Measurements from ENCODE around the gene BICDL2. TPM values are rescaled to one million over a fixed set of nuclear protein-coding genes. Genes with fewer than 3 reads are reported as not detected.
"Not testable (repeated sequence)": the region's sequence is repeated elsewhere in the genome, so short reads cannot be mapped to it uniquely, and the experiment has no call there.

Gene BICDL2
- total and polyA plus RNA-seq, 7 donors: 0.36 to 83.8 (median 62.5) TPM; not detected in 2

DNA sequence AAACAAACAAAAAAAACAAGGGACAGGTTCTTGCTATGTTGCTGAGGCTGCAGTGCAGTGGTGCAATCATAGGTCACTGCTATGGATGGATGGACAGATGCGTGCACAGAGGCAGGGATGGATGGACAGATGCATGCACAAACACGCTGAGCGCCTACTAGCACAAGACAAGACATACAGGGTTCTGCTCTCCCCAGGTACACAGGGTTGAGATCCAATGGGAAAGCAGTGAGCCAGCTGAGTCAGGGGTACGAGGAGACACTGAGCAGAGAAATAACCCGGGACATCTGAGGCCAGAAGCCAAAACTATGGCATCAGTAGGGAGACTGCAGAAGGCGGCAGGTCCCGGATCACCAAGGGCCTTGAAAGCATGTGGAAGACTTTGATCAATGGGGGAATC lies 34.9 kb upstream of the BICDL2 start:
- 86 to 88% methylated on average over 7 of the region's 7 CpGs for WGBS, 2 donors
- H3K27ac ChIP-seq: no peak overlapping the region
- intact Hi-C loops (cut with DNase I): no loop called here
- no peaks in the 10 kb centered on the region for H3K4me1 ChIP-seq
- no peak overlapping the region for H3K4me3 ChIP-seq
- no peak for DNase-seq
- no peak for TF ChIP-seq POLR2AphosphoS5 (IDR thresholded peaks at IDR 0.05)
- no peak for TF ChIP-seq POLR2A (IDR thresholded peaks at IDR 0.05)
- no peak for TF ChIP-seq EP300 (IDR thresholded peaks at IDR 0.05)
- TF ChIP-seq, protein P1, sequence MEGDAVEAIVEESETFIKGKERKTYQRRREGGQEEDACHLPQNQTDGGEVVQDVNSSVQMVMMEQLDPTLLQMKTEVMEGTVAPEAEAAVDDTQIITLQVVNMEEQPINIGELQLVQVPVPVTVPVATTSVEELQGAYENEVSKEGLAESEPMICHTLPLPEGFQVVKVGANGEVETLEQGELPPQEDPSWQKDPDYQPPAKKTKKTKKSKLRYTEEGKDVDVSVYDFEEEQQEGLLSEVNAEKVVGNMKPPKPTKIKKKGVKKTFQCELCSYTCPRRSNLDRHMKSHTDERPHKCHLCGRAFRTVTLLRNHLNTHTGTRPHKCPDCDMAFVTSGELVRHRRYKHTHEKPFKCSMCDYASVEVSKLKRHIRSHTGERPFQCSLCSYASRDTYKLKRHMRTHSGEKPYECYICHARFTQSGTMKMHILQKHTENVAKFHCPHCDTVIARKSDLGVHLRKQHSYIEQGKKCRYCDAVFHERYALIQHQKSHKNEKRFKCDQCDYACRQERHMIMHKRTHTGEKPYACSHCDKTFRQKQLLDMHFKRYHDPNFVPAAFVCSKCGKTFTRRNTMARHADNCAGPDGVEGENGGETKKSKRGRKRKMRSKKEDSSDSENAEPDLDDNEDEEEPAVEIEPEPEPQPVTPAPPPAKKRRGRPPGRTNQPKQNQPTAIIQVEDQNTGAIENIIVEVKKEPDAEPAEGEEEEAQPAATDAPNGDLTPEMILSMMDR (IDR thresholded peaks at IDR 0.05): no peak
- no peaks in the 10 kb centered on the region for H3K27me3 ChIP-seq
- H3K9me3 ChIP-seq: no peaks in the 10 kb centered on the region
- no peaks in the 10 kb centered on the region for H3K36me3 ChIP-seq

DNA sequence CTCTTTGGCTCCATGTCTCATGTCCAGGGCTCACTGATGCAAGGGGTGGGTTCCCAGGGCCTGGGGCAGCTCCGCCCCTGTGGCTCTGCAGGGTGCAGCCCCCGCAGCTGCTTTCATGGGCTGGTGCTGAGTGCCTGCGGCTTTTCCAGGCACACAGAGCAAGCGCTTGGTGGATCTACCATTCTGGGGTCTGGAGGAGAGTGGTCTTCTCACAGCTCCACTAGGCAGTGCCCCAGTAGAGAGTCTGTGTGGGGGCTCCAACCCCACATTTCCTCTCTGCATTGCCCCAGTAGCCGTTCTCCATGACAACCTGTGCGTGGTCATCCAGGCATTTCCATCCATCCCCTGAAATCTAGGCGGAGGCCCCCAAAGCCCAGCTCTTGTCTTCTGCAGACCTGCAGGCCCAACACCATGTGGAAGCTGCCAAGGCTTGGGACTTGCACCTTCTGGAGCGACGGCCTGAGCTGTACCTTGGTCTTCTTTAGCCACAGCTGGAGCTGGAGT lies 33.9 kb upstream of the BICDL2 start:
- Histone ChIP-seq H3K36me3 (no peaks in the 10 kb centered on the region), H3K27ac (no peak overlapping the region), H3K4me3 (no peak overlapping the region), H3K9me3 (no peaks in the 10 kb centered on the region), H3K27me3 (no peaks in the 10 kb centered on the region), H3K4me1 (peaks cover 0 to 8% (median 5%) of the 10 kb centered on the region in 4 donors)
- intact Hi-C loops (cut with DNase I): no loop called here
- DNase-seq: no peak
- no peak for TF ChIP-seq POLR2AphosphoS5 (IDR thresholded peaks at IDR 0.05)
- TF ChIP-seq, protein P1 (IDR thresholded peaks at IDR 0.05): no peak
- TF ChIP-seq POLR2A (IDR thresholded peaks at IDR 0.05): no peak
- no peak for TF ChIP-seq EP300 (IDR thresholded peaks at IDR 0.05)
- 90 to 92% methylated on average over 9 of the region's 9 CpGs for WGBS, 2 donors

DNA sequence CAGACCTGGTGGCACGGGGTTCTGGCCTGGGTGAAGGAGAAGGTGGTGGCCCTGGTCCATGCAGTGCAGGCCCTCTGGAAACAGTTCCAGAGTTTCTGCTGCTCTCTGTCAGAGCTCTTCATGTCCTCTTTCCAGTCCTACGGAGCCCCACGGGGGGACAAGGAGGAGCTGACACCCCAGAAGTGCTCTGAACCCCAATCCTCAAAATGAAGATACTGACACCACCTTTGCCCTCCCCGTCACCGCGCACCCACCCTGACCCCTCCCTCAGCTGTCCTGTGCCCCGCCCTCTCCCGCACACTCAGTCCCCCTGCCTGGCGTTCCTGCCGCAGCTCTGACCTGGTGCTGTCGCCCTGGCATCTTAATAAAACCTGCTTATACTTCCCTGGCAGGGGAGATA lies 32.4 kb upstream of the BICDL2 start:
- 85 to 91% methylated on average over 10 of the region's 11 CpGs for WGBS, 2 donors
- H3K4me3 ChIP-seq: not testable (repeated sequence)

DNA sequence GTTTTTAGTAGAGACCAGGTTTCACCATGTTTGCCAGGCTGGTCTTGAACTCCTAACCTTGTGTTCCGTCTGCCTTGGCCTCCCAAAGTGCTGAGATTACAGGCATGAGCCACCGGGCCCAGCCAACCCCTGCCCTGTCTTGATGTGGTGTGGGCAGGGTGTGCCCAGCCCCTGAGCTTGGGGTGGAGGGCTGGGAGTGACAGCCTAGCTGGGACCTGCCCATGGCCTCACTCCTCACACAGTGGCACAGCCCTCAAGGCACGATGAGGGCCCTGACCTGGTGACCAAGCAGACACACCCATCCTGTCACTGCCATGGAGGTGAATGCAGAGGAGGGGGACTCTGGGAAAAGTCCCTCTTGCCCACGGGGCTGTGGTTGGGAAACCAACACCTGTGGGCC lies 31.7 kb upstream of the BICDL2 start:
- Histone ChIP-seq H3K36me3 (no peaks in the 10 kb centered on the region), H3K4me1 (peaks cover 0 to 19% (median 16%) of the 10 kb centered on the region in 4 donors), H3K27ac (no peak overlapping the region), H3K9me3 (no peaks in the 10 kb centered on the region), H3K4me3 (no peak overlapping the region), H3K27me3 (no peaks in the 10 kb centered on the region)
- TF ChIP-seq POLR2AphosphoS5 (IDR thresholded peaks at IDR 0.05) (no peak), POLR2A (IDR thresholded peaks at IDR 0.05) (no peak), EP300 (IDR thresholded peaks at IDR 0.05) (no peak)
- TF ChIP-seq, protein P1 (IDR thresholded peaks at IDR 0.05): no peak
- no peak for DNase-seq
- intact Hi-C loops (cut with DNase I): no loop called here
- WGBS, 2 donors: 51 to 60% methylated on average over 4 of the region's 4 CpGs

More for the DNA sequence above, 32.4 kb upstream of the BICDL2 start:
- H3K9me3 ChIP-seq; H3K27ac ChIP-seq; H3K36me3 ChIP-seq; intact Hi-C loops (cut with DNase I); DNase-seq; H3K27me3 ChIP-seq: not testable (repeated sequence)
- peaks cover 0 to 19% (median 16%) of the 10 kb centered on the region in 4 donors for H3K4me1 ChIP-seq

DNA sequence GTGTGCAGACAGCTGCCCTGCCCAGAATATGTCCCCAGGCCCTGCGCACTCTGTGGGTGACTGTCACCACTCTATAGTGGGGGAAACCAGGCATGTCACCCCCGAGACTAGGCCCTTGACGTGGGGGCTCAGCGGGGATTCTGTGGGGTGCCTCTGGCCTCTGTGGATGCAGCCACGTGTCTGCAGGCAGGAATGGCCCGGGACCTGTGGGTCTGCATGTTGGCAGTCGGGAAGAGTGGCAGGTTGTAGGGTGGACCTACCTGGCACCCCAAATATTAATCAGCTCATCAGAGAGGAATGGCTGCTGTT lies 29.6 kb upstream of the BICDL2 start:
- H3K27ac ChIP-seq: peak overlapping the region in 2 of 4 donors; percentile 61 to 67
- DNase-seq: no peak
- TF ChIP-seq EP300 (IDR thresholded peaks at IDR 0.05) (no peak), POLR2AphosphoS5 (IDR thresholded peaks at IDR 0.05) (no peak), POLR2A (IDR thresholded peaks at IDR 0.05) (no peak)
- TF ChIP-seq, protein P1 (IDR thresholded peaks at IDR 0.05): no peak
- whole genome bisulfite sequencing, 2 donors: 79 to 81% methylated on average over 7 of the region's 7 CpGs
- intact Hi-C loops (cut with DNase I): no loop called here
- H3K4me3 ChIP-seq: peak overlapping the region in 3 of 4 donors; percentile 11 to 35 (median 30)
- H3K4me1 ChIP-seq: peaks cover 0 to 19% (median 16%) of the 10 kb centered on the region in 4 donors
- H3K36me3 ChIP-seq: no peaks in the 10 kb centered on the region
- H3K9me3 ChIP-seq: no peaks in the 10 kb centered on the region
- no peaks in the 10 kb centered on the region for H3K27me3 ChIP-seq
